Neural cell (in vitro differentiated cells): ENCODE measurements around the gene DLAT. TPM values are rescaled to one million over a fixed set of nuclear protein-coding genes. Genes with fewer than 3 reads are reported as not detected.

ENCODE experiments used
- H2AFZ ChIP-seq: fragments of 200-600, 300-800 bp; sonication (generic), shearing (Covaris generic); 2 replicates; pipeline ENCODE4 v1.6.0; 2014; ENCODE audit warnings: low read depth, mild to moderate bottlenecking, antibody characterized with exemption, low read length, moderate library complexity
- H3F3A ChIP-seq: fragments of 200-600 bp; shearing (Covaris generic); 2 replicates; pipeline ENCODE4 v1.6.1; 2016; ENCODE audit warnings: mild to moderate bottlenecking, moderate library complexity, mixed read lengths, antibody characterized with exemption, low read length; ENCODE audit not compliant: insufficient read depth, poor library complexity, severe bottlenecking
- H3K27ac ChIP-seq: fragments of 200-600, 300-800 bp; sonication (generic), shearing (Covaris generic); 2 replicates; pipeline ENCODE4 v1.5.1; 2014; ENCODE audit warnings: mild to moderate bottlenecking, low read length, moderate library complexity
- H3K27me3 ChIP-seq: fragments of 300-800, 200-600 bp; sonication (generic), shearing (Covaris generic); 2 replicates; pipeline ENCODE4 v1.6.0; 2014; ENCODE audit warnings: mild to moderate bottlenecking, low read depth, low read length, moderate library complexity; ENCODE audit not compliant: insufficient read depth
- H3K36me3 ChIP-seq: fragments of 300-800, 200-600 bp; sonication (generic), shearing (Covaris generic); 2 replicates; pipeline ENCODE4 v1.5.1; 2014; ENCODE audit warnings: mild to moderate bottlenecking, antibody characterized with exemption, low read length, moderate library complexity; ENCODE audit not compliant: insufficient read depth
- H3K4me2 ChIP-seq: fragments of 300-800, 200-600 bp; sonication (generic), shearing (Covaris generic); 2 replicates; pipeline ENCODE4 v1.6.0; 2014; ENCODE audit warnings: mild to moderate bottlenecking, low read length
- H3K4me3 ChIP-seq: fragments of 300-800, 200-600 bp; sonication (generic), shearing (Covaris generic); 2 replicates; pipeline ENCODE4 v1.5.1; 2014; ENCODE audit warnings: mild to moderate bottlenecking, low read length, moderate library complexity
- H3K79me2 ChIP-seq: fragments of 200-600 bp; shearing (Covaris generic); replicated peaks from 2 replicates; pipeline ENCODE4 v1.6.0; 2014; ENCODE audit warnings: mild to moderate bottlenecking, low read length, moderate library complexity; ENCODE audit not compliant: insufficient read depth
- H3K9ac ChIP-seq: fragments of 300-800, 200-600 bp; sonication (generic), shearing (Covaris generic); 2 replicates; pipeline ENCODE4 v1.6.1; 2016; ENCODE audit warnings: mild to moderate bottlenecking, low read length, mixed read lengths
- H3K9me2 ChIP-seq: fragments of 200-600 bp; shearing (Covaris generic); 2 replicates; pipeline ENCODE4 v1.6.1; 2016; ENCODE audit warnings: mild to moderate bottlenecking, low read length, mixed read lengths; ENCODE audit not compliant: insufficient read depth
- H3K9me3 ChIP-seq: fragments of 200-600, 300-800 bp; sonication (generic), shearing (Covaris generic); 2 replicates; pipeline ENCODE4 v1.6.1; 2016; ENCODE audit warnings: mild to moderate bottlenecking, mixed run types, low read length, moderate library complexity, mixed read lengths
- H4K20me1 ChIP-seq: fragments of 200-600 bp; shearing (Covaris generic); 2 replicates; pipeline ENCODE4 v1.6.1; 2016; ENCODE audit warnings: mild to moderate bottlenecking, mixed run types; ENCODE audit not compliant: insufficient read depth
- EP300 ChIP-seq: fragments of 450-650 bp; conservative IDR thresholded peaks from 2 replicates; pipeline ENCODE4 v1.6.1; 2014; ENCODE audit warnings: antibody characterized with exemption, mild to moderate bottlenecking, moderate library complexity; ENCODE audit not compliant: poor library complexity, severe bottlenecking
- EZH2 ChIP-seq: fragments of 200-600, 300-800 bp; shearing (Covaris generic), sonication (generic); IDR thresholded peaks from 2 replicates; pipeline ENCODE4 v1.6.1; 2014; ENCODE audit warnings: antibody characterized with exemption, low read length, borderline replicate concordance, mild to moderate bottlenecking; ENCODE audit not compliant: insufficient read depth, poor library complexity, severe bottlenecking
- MXI1 ChIP-seq: fragments of 450-650 bp; conservative IDR thresholded peaks from 2 replicates; pipeline ENCODE4 v1.6.1; 2014; ENCODE audit warnings: antibody characterized with exemption, mild to moderate bottlenecking; ENCODE audit not compliant: poor library complexity, severe bottlenecking
- POLR2AphosphoS5 ChIP-seq: IDR thresholded peaks from 2 replicates; pipeline ENCODE4 v1.6.1; 2012
- RAD21 ChIP-seq: fragments of 450-650 bp; conservative IDR thresholded peaks from 2 replicates; pipeline ENCODE4 v1.6.1; 2014; ENCODE audit warnings: antibody characterized with exemption, mild to moderate bottlenecking, moderate library complexity
- SMC3 ChIP-seq: fragments of 450-650 bp; conservative IDR thresholded peaks from 2 replicates; pipeline ENCODE4 v1.6.1; 2014; ENCODE audit warnings: antibody characterized with exemption, mild to moderate bottlenecking, moderate library complexity; ENCODE audit not compliant: poor library complexity
- TAF1 ChIP-seq: IDR thresholded peaks from 2 replicates; pipeline ENCODE4 v1.6.1; 2012; ENCODE audit warnings: low read depth
- polyA plus RNA-seq: library from polyadenylated mRNA; depleted of rRNA; stranded (reverse); fragments of >200 nt; gene quantifications from 2 replicates; pipeline ENCODE4 v1.2.3, GENCODE V29; 2014
- TF ChIP-seq, protein P1 (sequence below): fragments of 450-650 bp; IDR thresholded peaks from 2 replicates; pipeline ENCODE4 v1.5.1; 2014; ENCODE audit warnings: antibody characterized with exemption, mild to moderate bottlenecking, moderate library complexity; ENCODE audit not compliant: poor library complexity, severe bottlenecking
- TF ChIP-seq, protein P2 (sequence below): IDR thresholded peaks from 2 replicates; pipeline ENCODE4 v1.6.1; 2012; ENCODE audit warnings: borderline replicate concordance

DLAT gene
- polyA plus RNA-seq, 1 donor from 2014 or later, result 38.3 TPM

DNA sequence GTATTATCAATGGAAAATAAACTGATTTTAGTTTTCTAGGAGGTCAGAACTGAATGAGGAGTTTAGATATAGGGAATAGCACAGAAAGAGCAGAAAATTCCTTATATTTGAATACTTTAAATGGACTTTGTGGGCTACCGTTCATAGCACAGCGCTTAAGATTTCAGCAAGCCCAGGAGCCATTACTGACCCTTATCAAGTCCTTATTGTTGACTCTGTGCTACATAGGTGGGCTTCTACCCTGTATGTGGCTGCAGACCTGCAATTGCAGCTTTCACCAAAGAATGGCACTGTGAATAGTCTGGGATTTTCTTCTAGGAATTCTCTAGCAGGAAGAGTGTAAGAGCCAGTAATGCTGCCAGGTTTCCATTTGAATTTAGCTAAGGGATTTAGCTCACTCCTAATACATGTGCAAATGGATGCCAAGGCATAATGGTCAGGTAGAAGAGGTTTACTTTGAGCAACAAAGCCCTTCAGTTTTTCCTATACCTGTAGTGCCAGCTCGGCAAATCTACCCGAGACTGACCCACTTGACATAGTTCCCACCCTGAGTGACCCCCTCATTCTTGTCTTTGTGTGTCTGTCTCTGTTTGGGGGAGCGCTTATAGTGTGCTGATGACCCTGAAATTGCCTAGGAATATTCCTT is 42.5 kb upstream of the DLAT start:
- H3K36me3 ChIP-seq, result no peaks in the 10 kb centered on the region
- no peak overlapping the region for H3K9ac ChIP-seq
- no peak for TF ChIP-seq POLR2AphosphoS5
- TF ChIP-seq, protein P1, sequence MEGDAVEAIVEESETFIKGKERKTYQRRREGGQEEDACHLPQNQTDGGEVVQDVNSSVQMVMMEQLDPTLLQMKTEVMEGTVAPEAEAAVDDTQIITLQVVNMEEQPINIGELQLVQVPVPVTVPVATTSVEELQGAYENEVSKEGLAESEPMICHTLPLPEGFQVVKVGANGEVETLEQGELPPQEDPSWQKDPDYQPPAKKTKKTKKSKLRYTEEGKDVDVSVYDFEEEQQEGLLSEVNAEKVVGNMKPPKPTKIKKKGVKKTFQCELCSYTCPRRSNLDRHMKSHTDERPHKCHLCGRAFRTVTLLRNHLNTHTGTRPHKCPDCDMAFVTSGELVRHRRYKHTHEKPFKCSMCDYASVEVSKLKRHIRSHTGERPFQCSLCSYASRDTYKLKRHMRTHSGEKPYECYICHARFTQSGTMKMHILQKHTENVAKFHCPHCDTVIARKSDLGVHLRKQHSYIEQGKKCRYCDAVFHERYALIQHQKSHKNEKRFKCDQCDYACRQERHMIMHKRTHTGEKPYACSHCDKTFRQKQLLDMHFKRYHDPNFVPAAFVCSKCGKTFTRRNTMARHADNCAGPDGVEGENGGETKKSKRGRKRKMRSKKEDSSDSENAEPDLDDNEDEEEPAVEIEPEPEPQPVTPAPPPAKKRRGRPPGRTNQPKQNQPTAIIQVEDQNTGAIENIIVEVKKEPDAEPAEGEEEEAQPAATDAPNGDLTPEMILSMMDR, result no peak
- no peak for TF ChIP-seq EP300
- TF ChIP-seq SMC3, result no peak
- TF ChIP-seq RAD21, result no peak
- no peak for TF ChIP-seq MXI1
- no peak for TF ChIP-seq EZH2
- TF ChIP-seq, protein P2, sequence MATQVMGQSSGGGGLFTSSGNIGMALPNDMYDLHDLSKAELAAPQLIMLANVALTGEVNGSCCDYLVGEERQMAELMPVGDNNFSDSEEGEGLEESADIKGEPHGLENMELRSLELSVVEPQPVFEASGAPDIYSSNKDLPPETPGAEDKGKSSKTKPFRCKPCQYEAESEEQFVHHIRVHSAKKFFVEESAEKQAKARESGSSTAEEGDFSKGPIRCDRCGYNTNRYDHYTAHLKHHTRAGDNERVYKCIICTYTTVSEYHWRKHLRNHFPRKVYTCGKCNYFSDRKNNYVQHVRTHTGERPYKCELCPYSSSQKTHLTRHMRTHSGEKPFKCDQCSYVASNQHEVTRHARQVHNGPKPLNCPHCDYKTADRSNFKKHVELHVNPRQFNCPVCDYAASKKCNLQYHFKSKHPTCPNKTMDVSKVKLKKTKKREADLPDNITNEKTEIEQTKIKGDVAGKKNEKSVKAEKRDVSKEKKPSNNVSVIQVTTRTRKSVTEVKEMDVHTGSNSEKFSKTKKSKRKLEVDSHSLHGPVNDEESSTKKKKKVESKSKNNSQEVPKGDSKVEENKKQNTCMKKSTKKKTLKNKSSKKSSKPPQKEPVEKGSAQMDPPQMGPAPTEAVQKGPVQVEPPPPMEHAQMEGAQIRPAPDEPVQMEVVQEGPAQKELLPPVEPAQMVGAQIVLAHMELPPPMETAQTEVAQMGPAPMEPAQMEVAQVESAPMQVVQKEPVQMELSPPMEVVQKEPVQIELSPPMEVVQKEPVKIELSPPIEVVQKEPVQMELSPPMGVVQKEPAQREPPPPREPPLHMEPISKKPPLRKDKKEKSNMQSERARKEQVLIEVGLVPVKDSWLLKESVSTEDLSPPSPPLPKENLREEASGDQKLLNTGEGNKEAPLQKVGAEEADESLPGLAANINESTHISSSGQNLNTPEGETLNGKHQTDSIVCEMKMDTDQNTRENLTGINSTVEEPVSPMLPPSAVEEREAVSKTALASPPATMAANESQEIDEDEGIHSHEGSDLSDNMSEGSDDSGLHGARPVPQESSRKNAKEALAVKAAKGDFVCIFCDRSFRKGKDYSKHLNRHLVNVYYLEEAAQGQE, result no peak
- no peak for TF ChIP-seq TAF1
- H3K9me3 ChIP-seq, result no peaks in the 10 kb centered on the region
- H2AFZ ChIP-seq, result no peak overlapping the region
- no peak overlapping the region for H3K4me2 ChIP-seq
- H3K27me3 ChIP-seq, result peaks cover 2% of the 10 kb centered on the region
- no peaks in the 10 kb centered on the region for H3F3A ChIP-seq
- H4K20me1 ChIP-seq, result no peaks in the 10 kb centered on the region
- no peak overlapping the region for H3K27ac ChIP-seq
- H3K9me2 ChIP-seq, result no peaks in the 10 kb centered on the region
- no peak overlapping the region for H3K4me3 ChIP-seq
- no peaks in the 10 kb centered on the region for H3K79me2 ChIP-seq

DNA sequence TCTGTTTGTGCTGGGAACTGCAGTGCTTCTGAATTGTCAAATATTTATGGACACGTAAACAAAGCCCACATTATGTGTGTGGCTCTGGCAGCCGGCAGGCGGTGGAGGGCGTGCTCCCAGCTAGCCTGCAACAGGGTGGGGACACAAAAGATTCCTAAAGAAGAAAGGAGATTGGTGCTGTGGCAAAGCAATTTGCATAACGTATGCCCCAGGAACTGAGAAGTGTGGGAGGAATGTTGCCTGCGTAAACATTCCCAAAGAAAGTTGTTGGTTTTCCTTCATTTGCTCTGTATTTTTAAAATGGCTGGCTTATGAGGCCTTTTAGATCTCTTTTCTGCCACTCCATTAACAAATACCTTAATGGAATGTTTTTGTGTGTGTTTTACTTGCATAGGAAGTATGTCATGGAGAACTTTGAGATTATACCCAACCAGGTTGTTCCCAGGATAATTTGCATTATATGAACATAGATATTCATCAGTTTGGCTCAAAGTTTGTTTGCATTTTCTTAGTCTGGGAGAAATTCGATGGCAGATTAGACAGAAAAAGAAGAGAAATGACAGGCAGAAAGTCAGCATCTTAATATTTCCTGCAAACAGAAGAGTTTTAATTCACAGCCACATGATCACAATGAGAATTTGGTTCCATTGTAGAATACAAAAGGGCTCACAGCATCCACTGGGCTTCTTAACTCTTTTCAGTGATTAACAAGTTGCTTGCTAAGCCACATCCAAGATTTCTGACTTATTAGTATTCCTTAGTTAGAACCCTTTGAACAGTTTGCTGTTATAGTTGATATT is 41.8 kb upstream of the DLAT start:
- Histone ChIP-seq H3K27me3 (no peaks in the 10 kb centered on the region), H3K36me3 (no peaks in the 10 kb centered on the region), H3K4me2 (no peak overlapping the region), H4K20me1 (no peaks in the 10 kb centered on the region), H3K79me2 (no peaks in the 10 kb centered on the region), H3F3A (no peaks in the 10 kb centered on the region), H3K9ac (no peak overlapping the region), H3K9me3 (no peaks in the 10 kb centered on the region), H3K4me3 (no peak overlapping the region), H2AFZ (no peak overlapping the region), H3K27ac (no peak overlapping the region), H3K9me2 (no peaks in the 10 kb centered on the region)
- TF ChIP-seq TAF1 (no peak), EP300 (no peak), SMC3 (no peak), POLR2AphosphoS5 (no peak), MXI1 (no peak), EZH2 (no peak)
- TF ChIP-seq, protein P2, result no peak
- TF ChIP-seq, protein P1, result no peak
